K562 (cell line): ENCODE data around the gene DLGAP1.

Source experiments
- BCL6 ChIP-seq: fragments of 250-450 bp; sonication (Bioruptor Pico); IDR thresholded peaks from 2 replicates; pipeline ENCODE4 v1.4.0; 2020
- KAT2B ChIP-seq: IDR thresholded peaks from one replicate; pipeline ENCODE4 v1.6.1; 2012; ENCODE audit warnings: low read depth, mild to moderate bottlenecking, control low read depth, inconsistent platforms, low read length, moderate library complexity
- MEF2D ChIP-seq: conservative IDR thresholded peaks from 2 replicates; pipeline ENCODE4 v1.6.1; 2016; ENCODE audit warnings: low read depth, missing genetic modification characterization, missing compliant biosample characterization
- MYC ChIP-seq, 2 experiments: fragments of 250-450 bp in 1 of 2; sonication (Bioruptor Pico) in 1 of 2; IDR thresholded peaks; 2 replicates each; pipeline versions ENCODE4 v1.5.1 to v1.6.1; 2012 to 2021; ENCODE audit warnings: low read depth in 2 of 2, borderline replicate concordance in 1 of 2, improper control_type of control experiment in 1 of 2, low read length in 1 of 2, mild to moderate bottlenecking in 1 of 2, moderate library complexity in 1 of 2
- SPI1 ChIP-seq: IDR thresholded peaks from 2 replicates; pipeline ENCODE4 v1.6.1; 2011; ENCODE audit warnings: low read depth, low read length, control low read depth, borderline replicate concordance
- STAG1 ChIP-seq: sonication (generic); formaldehyde crosslinking; IDR thresholded peaks from 2 replicates; pipeline ENCODE4 v1.5.0; 2020; ENCODE audit warnings: missing genetic modification reagents, borderline replicate concordance
- TBP ChIP-seq: optimal IDR thresholded peaks from 2 replicates; pipeline ENCODE3; 2011; ENCODE audit warnings: low read depth, low read length, improper control_type of control experiment
- ZNF695 ChIP-seq: fragments of 450-650 bp; formaldehyde crosslinking; IDR thresholded peaks from 2 replicates; pipeline ENCODE4 v1.4.0; 2020; ENCODE audit warnings: mild to moderate bottlenecking, moderate library complexity

GRCh38 chr18:3510024-3510423 lies 945.1 kb downstream of the DLGAP1 start:
- TF ChIP-seq BCL6 (CRISPR knock-in tag) (no peak), TBP (no peak), MEF2D (tag) (no peak), STAG1 (CRISPR knock-in tag) (no peak), MYC (IDR thresholded peaks at IDR 0.05; ENCODE audit: low read depth, low read length) (no peak), MYC (CRISPR knock-in tag; IDR thresholded peaks at IDR 0.05; ENCODE audit: borderline replicate concordance, low read depth) (no peak), ZNF695 (no peak), SPI1 (no peak), KAT2B (no peak)
